Measurements from ENCODE around the gene CDC123.
"Not testable (repeated sequence)": the region's sequence is repeated elsewhere in the genome, so short reads cannot be mapped to it uniquely, and the experiment has no call there.

CDC123 gene

GRCh38 chr10:12191715-12192114 lies 4.3 kb upstream of the CDC123 start:
- DNase-seq (ENCODE audit: low read depth) = no peak

GRCh38 chr10:12193193-12193592 lies 2.8 kb upstream of the CDC123 start:
- no peak for DNase-seq (ENCODE audit: low read depth)

- DNase-seq (ENCODE audit: low read depth) = no peak
These were observed 1.2 kb upstream of the CDC123 start for GRCh38 chr10:12194752-12195271.

- DNase-seq (ENCODE audit: low read depth) = no peak
These were observed 746 bp upstream of the CDC123 start for GRCh38 chr10:12195281-12195602.

- DNase-seq (ENCODE audit: low read depth) = no peak
These were observed 683 bp downstream of the CDC123 start for GRCh38 chr10:12196531-12197211.

GRCh38 chr10:12198156-12198555 lies 2.2 kb downstream of the CDC123 start:
- DNase-seq (ENCODE audit: low read depth) = no peak

- no peak for DNase-seq (ENCODE audit: low read depth)
These were observed 4.9 kb downstream of the CDC123 start for GRCh38 chr10:12200850-12201249.

DNA sequence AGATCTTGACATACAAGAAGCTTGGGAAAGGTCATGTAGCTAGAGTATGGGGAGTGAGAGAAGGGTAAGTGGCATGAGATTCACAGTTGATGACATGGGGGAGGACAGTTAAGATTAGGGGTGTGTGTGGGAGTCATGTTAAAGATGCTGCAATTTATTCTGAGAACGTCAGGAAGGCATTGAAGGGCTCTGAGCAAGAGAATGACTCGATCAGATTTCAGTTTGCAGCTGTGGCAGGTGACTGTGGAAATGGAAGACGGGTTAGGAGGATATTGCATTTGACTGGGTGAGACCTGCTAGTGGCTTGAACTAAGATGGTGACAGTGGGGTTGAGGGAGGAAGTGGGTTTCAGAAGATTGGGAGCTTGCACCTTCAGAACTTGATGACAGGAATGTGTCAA lies 5.6 kb downstream of the CDC123 start:
- DNase-seq (ENCODE audit: low read depth) = no peak

DNA sequence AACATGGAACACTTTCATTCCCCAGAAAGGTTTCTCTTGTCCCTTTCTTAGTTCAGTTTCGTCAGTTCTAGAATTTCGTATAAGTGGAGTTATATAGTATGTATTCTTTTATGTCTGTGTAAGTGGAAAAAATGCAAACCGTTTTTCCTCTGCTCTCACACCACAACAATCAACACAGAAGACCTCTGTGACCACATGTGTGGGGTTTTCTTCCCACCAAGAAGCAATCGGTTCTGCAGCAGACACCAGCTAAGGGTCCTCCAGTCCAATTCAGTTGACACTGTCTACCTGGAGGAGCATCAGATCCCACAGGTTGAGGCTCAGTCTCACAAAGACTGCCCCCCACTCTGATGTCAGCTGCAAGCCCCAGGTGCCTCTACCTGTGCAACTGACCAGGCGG lies 6.2 kb downstream of the CDC123 start:
- no peak for DNase-seq (ENCODE audit: low read depth)

GRCh38 chr10:12205082-12205481 lies 9.1 kb downstream of the CDC123 start:
- DNase-seq (ENCODE audit: low read depth) = no peak

- DNase-seq (ENCODE audit: low read depth) = no peak
These were observed 11.1 kb downstream of the CDC123 start for GRCh38 chr10:12207114-12207513.

DNA sequence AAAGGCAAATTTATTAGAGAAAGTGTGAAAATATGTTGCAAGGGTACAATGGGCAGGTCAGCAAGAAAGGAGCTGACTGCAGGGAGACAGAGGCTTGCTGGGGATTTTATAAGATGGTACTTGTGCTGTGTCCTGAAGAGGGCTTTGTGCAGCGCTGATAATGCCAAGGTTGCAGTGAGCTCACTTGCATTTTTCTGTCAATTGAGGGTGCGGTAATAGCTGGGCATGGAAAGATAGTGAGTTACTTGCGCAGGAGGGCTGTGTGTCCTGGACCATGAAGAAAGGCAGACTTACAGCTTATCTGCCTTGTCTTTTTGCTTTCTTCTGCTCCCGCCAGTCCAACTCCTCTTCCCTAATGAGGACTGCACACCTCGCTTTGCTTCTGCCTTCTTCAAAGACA lies 12.5 kb downstream of the CDC123 start:
- no peak for DNase-seq (ENCODE audit: low read depth)

GRCh38 chr10:12212454-12212853 lies 16.5 kb downstream of the CDC123 start:
- DNase-seq (ENCODE audit: low read depth) = no peak

- DNase-seq (ENCODE audit: low read depth) = no peak
These were observed 17.6 kb downstream of the CDC123 start for GRCh38 chr10:12213621-12214020.

- no peak for DNase-seq (ENCODE audit: low read depth)
These were observed 18.1 kb downstream of the CDC123 start for GRCh38 chr10:12214093-12214492.

DNA sequence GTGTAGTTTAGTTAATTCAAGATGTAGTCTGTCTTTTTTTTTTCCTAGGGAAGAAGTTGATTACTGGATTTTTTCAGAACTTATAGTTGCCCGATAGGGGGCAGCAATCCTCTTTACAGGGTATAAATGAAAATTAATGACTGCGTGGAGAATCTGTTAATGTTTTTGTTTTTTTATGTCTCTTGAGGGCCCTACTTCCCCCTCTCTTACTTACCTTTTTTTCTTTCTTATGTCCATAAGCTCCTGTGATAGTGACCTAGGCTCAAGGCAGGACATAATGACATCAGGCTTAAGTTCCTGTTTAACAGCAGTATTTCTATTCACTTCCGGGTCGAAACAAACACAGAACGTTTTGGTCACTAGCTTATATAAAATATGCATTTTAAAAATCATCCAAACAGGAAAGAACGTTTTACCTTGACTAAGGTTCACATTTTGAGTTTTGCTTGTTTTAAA lies 18.8 kb downstream of the CDC123 start:
- DNase-seq (ENCODE audit: low read depth) = no peak

GRCh38 chr10:12218991-12219390 lies 23.0 kb downstream of the CDC123 start:
- DNase-seq (ENCODE audit: low read depth) = no peak

- no peak for DNase-seq (ENCODE audit: low read depth)
These were observed 25.6 kb downstream of the CDC123 start for GRCh38 chr10:12221323-12222298.

DNA sequence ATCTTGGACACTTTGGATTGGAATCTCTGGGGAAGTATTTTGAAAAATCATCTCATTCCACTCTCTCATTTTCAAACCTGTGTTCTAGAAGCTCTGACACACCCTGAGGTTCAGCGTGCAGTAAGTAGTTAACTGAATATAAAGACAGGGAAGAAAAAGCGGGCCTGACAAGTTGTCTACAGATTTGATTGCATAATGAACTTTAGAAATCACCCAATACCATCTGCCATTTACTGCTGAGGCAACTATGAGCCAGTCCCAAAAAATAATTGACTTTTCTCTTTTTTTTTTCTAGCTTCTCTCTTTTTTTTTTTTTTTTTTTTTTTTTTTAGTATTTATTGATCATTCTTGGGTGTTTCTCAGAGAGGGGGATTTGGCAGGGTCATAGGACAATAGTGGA lies 29.5 kb downstream of the CDC123 start:
- DNase-seq (ENCODE audit: low read depth) = no peak

- DNase-seq (ENCODE audit: low read depth) = not testable (repeated sequence)
These were observed 30.4 kb downstream of the CDC123 start for GRCh38 chr10:12226438-12226837.

GRCh38 chr10:12228851-12229250 lies 32.9 kb downstream of the CDC123 start:
- DNase-seq (ENCODE audit: low read depth) = no peak

DNA sequence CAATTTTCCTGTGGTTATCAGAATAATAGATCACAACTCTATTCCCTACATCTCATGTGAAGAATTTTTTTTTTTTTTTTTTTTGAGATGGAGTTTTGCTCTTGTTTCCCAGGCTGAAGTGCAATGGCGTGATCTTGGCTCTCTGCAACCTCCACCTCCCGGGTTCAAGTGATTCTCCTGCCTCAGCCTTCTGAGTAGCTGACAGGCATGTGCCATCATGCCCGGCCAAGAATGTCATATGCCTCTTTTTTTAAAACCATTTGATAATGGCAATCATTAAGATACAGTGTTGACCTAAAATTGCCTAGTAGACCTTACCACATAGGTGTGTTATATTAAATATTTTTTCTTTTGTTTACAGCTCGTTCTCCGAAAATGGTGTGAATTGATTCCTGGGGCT lies 38.7 kb downstream of the CDC123 start:
- not testable (repeated sequence) for DNase-seq (ENCODE audit: low read depth)

DNA sequence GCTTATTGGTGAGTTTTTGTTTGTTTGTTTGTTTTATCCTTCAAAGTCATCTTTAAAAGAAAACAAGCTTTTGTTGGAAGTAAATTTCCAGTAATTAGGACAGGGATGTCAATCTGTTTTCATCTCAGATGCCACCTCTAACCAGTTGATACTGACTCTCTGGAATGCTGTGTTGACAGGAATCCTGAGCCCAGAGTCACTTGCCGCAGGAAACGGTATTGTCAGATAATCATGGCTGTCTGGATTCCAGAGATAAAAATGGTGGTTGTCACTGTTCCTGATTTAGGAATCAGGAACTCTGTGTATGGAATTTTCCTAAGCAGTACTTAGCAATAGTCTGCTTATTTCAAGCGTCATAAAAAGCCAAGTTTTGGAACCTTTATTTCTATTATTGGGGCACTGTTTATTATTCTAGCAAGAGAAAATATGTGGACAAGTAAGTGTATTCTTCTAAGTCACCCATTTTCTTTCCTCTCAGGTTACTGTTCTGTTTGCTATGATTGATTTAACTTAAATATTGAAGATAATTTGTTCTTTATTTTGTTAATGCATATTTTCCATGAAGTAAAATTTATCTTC lies 39.2 kb downstream of the CDC123 start:
- DNase-seq (ENCODE audit: low read depth) = no peak
